ENCODE measurements around the gene MLXIPL. TPM values are rescaled to one million over a fixed set of nuclear protein-coding genes. Genes with fewer than 3 reads are reported as not detected.
A peak's percentile ranks its signal among the peaks of the same experiment; 100 is the strongest.
"Not testable (repeated sequence)": the region's sequence is repeated elsewhere in the genome, so short reads cannot be mapped to it uniquely, and the experiment has no call there.

MLXIPL gene
- total RNA-seq (not detected), polyA plus RNA-seq (not detected), total RNA-seq (0 reads per million in 6 experiments)

- Mint-ChIP-seq H3K27ac (peak within 1 kb of the TSS in 1 of 10 donors; percentile 18), H3K9me3 (peaks cover 0 to 2% (median 0%) of the 10 kb centered on the region in 9 donors), H3K36me3 (no peaks in the 10 kb centered on the region), H3K27me3 (peaks cover 6 to 64% (median 45%) of the 10 kb centered on the region in 5 donors), H3K4me1 (peaks cover 4 to 13% (median 9%) of the 10 kb centered on the region in 4 donors), H3K4me3 (peak within 1 kb of the TSS; percentile 32 to 82 (median 64))
- peak in 9 of 10 donors; percentile 19 to 73 (median 34) for DNase-seq
- POLR2A ChIA-PET = no interaction called here
- ATAC-seq = peak; percentile 76 to 88
Measured at GRCh38 chr7:73623798-73624668, at the start of gene MLXIPL. MLXIPL (minus strand) TSS chr7:73624522; CDS start chr7:73624492, 30 bp downstream.

GRCh38 chr7:73671857-73672445 is 47.6 kb upstream of the MLXIPL start:
- Mint-ChIP-seq H3K27ac (peak overlapping the region in 2 of 10 donors; percentile 47 to 63), H3K9me3 (no peaks in the 10 kb centered on the region), H3K4me3 (peak overlapping the region in 1 of 10 donors; percentile 51), H3K36me3 (no peaks in the 10 kb centered on the region), H3K27me3 (peaks cover 0 to 2% (median 0%) of the 10 kb centered on the region in 5 donors), H3K4me1 (peaks cover 2 to 11% (median 8%) of the 10 kb centered on the region in 4 donors)
- DNase-seq (no peak), ATAC-seq (no peak)
- POLR2A ChIA-PET = no interaction called here

DNA sequence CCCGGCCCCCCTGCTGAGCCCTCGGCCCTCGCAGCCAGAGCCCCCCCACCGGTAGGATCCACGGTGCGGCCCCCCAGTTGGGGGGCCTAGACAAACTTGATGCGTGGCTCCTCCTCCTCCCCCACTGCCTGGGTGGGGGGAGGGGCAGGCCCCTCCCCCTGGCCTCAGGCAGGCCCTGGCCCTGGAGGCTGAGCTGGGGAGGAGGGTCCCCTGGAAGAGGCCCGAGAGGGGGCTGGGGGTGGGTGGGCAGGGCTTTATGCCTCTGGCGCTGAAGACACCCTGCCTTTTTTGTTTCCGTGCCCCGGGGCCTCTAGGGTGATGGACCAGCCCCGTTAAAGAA is 47.0 kb upstream of the MLXIPL start:
- peaks cover 2 to 11% (median 8%) of the 10 kb centered on the region in 4 donors for H3K4me1 Mint-ChIP-seq
- no peak overlapping the region for H3K4me3 Mint-ChIP-seq
- DNase-seq = no peak
- no peaks in the 10 kb centered on the region for H3K9me3 Mint-ChIP-seq
- POLR2A ChIA-PET = no interaction called here
- no peaks in the 10 kb centered on the region for H3K36me3 Mint-ChIP-seq
- H3K27me3 Mint-ChIP-seq = peaks cover 0 to 2% (median 0%) of the 10 kb centered on the region in 5 donors
- no peak for ATAC-seq
- H3K27ac Mint-ChIP-seq = no peak overlapping the region

DNA sequence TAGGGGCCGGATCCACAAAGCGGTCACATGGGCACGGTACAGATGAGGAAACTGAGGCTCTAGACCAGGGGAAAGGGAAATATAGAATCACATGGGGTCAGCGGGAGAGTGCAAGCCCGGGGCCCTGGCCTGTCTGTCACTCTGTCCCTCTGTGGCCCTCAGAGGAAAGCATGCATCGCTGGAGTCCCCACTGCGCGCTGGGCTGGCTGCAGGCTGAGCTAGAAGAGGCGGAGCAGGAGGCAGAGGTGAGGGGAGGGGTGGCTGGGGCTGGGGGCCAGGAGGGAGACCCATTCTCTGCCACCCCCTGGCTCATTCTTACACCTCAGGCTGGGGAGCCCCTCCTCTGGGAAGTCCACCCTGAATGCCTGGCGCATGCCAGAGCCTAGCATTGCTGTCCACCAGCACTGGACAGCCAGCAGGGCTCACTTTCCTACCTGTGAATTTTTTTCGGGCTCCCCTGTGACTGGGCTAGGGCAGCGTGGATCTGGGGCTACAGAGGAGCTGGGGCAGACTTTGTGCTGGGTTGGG is 45.6 kb upstream of the MLXIPL start:
- POLR2A ChIA-PET = interaction anchor here (0.7 to 1.0 kb wide), 2 partner anchors 148 to 1796 kb away, joined by 3 to 4 read pairs; partner anchors contain the start of gene BAZ1B
- H3K27ac Mint-ChIP-seq = no peak overlapping the region
- no peaks in the 10 kb centered on the region for H3K9me3 Mint-ChIP-seq
- peak overlapping the region in 1 of 10 donors; percentile 36 for H3K4me3 Mint-ChIP-seq
- DNase-seq = no peak
- H3K27me3 Mint-ChIP-seq = peaks cover 2 to 13% (median 8%) of the 10 kb centered on the region in 5 donors
- H3K36me3 Mint-ChIP-seq = no peaks in the 10 kb centered on the region
- H3K4me1 Mint-ChIP-seq = peaks cover 2 to 13% (median 10%) of the 10 kb centered on the region in 4 donors
- ATAC-seq = no peak

GRCh38 chr7:73669288-73669701 is 45.0 kb upstream of the MLXIPL start:
- H3K27me3 Mint-ChIP-seq = peaks cover 3 to 19% (median 10%) of the 10 kb centered on the region in 5 donors

GRCh38 chr7:73668886-73669230 is 44.5 kb upstream of the MLXIPL start:
- Mint-ChIP-seq H3K27ac (peak overlapping the region in 3 of 10 donors; percentile 25 to 76 (median 49)), H3K4me1 (peaks cover 2 to 13% (median 10%) of the 10 kb centered on the region in 4 donors), H3K36me3 (no peaks in the 10 kb centered on the region), H3K4me3 (peak overlapping the region; percentile 61 to 88 (median 77)), H3K27me3 (peaks cover 6 to 24% (median 13%) of the 10 kb centered on the region in 5 donors), H3K9me3 (no peaks in the 10 kb centered on the region)
- no peak for DNase-seq
- POLR2A ChIA-PET = interaction anchor here (1.0 to 1.6 kb wide), 2 partner anchors 8 to 147 kb away, joined by 3 to 7 read pairs; partner anchors contain the start of gene BAZ1B
- ATAC-seq = no peak

More at GRCh38 chr7:73669288-73669701, 45.0 kb upstream of the MLXIPL start:
- Mint-ChIP-seq H3K9me3 (no peaks in the 10 kb centered on the region), H3K27ac (no peak overlapping the region), H3K4me3 (no peak overlapping the region), H3K4me1 (peaks cover 2 to 13% (median 10%) of the 10 kb centered on the region in 4 donors), H3K36me3 (no peaks in the 10 kb centered on the region)
- ATAC-seq (no peak), DNase-seq (no peak)
- POLR2A ChIA-PET = interaction anchor here (1.0 kb wide), 1 partner anchor 147 kb away, joined by 3 read pairs; the partner anchor contains the start of gene BAZ1B

DNA sequence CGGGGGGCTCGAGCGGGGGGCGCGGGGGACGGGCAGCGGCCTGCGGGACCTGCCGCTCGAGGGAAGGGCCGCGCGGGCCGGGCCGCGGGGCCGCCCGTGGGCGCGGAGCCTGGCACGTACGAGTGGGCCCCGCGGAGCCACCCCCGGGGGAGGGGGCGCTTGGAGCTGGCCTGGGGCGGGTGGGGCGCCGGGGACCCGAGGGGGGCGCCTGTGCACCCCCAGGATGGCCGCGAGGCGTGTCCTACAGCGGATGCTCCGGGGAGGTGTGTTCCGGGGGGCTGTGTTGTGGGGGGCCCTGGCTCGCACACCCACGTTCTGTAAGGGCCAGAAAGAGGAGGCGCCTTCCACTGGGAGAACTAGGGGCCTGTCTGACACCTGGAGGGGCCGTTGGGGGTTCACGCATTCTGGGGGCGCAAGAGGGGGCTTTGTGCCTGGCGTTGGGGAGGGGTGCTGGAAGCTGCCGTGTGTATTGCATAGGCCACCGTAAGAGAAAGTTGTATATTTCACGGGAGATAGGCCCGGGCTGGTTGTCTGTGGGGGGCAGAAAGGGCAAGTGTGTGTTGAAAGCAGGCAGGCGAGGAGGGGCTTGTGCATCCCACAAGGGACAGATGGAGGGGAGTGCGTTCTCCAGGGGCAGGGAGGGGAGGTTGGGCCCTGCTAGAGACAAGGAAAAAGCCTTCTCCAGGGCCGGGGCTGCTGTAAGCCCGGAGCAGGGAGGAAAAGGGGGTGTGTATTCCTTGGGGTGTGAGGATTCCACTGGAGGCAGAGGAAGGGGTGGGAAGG is 44.0 kb upstream of the MLXIPL start:
- Mint-ChIP-seq H3K4me3 (peak overlapping the region; percentile 61 to 88 (median 77)), H3K36me3 (peaks cover 0 to under 1% (median under 1%) of the 10 kb centered on the region in 3 donors), H3K27ac (peak overlapping the region in 4 of 10 donors; percentile 25 to 76 (median 42)), H3K4me1 (peaks cover 3 to 13% (median 10%) of the 10 kb centered on the region in 4 donors), H3K27me3 (peaks cover 10 to 29% (median 17%) of the 10 kb centered on the region in 5 donors), H3K9me3 (peaks cover 0 to 2% (median under 1%) of the 10 kb centered on the region in 9 donors)
- POLR2A ChIA-PET = interaction anchor here (0.9 to 1.6 kb wide), 4 partner anchors 9 to 146 kb away, joined by 3 to 7 read pairs (median 4); partner anchors contain the start of gene BAZ1B
- DNase-seq (peak in 4 of 10 donors; percentile 5 to 31 (median 24)), ATAC-seq (peak; percentile 14 to 21)

DNA sequence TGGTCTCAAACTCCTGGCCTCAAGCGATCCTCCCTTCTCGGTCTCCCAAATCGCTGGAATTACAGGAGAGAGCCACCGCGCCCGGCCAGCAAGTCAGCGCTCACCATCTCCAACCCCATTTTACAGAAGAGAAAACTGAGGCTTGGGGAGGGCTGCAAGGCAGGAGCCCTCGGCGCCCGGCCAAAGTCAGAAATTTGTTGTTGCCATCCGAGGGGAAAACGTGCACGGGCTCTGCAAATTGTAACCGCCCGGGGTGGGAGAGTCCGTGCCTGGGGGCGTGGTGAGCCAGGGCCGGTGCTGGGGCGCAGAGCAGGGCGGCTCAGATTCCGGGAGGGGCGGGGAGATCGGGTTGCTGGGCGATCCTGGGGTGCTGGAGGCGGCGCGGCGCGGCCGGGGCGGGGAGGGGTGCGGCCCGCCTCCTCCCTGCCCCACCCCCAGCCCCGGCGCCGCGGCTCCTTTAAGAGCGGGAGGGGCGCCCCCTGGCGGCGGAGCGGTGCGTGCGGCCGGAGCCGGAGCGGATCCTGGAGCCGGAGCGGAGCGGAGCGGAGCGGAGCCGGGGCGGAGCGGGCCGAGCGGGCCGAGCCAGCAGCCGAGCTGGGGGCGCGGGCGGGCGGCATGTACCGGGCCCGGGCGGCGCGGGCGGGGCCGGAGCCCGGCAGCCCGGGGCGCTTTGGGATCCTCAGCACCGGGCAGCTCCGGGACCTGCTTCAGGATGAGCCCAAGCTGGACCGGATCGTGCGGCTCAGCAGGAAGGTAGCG is 43.2 kb upstream of the MLXIPL start, which contains the start of gene VPS37D:
Gene VPS37D, plus strand, starts transcription at position 488 of the 759 bp plus-strand sequence. Its CDS starts 128 bp downstream, at position 616.
- Mint-ChIP-seq H3K4me1 (peaks cover 4 to 13% (median 10%) of the 10 kb centered on the region in 4 donors), H3K36me3 (peaks cover 0 to 6% (median 4%) of the 10 kb centered on the region in 3 donors), H3K27me3 (peaks cover 14 to 37% (median 22%) of the 10 kb centered on the region in 5 donors), H3K27ac (peak within 1 kb of the TSS in 6 of 10 donors; percentile 8 to 85 (median 46)), H3K9me3 (peaks cover 0 to 8% (median 4%) of the 10 kb centered on the region in 9 donors), H3K4me3 (peak within 1 kb of the TSS; percentile 71 to 88 (median 78))
- peak; percentile 93 for ATAC-seq
- peak; percentile 85 to 99 (median 94) for DNase-seq
- POLR2A ChIA-PET = interaction anchor here (0.9 to 1.6 kb wide), 3 partner anchors 10 to 72 kb away, joined by 3 to 7 read pairs (median 4); no protein-coding TSS in a partner anchor

DNA sequence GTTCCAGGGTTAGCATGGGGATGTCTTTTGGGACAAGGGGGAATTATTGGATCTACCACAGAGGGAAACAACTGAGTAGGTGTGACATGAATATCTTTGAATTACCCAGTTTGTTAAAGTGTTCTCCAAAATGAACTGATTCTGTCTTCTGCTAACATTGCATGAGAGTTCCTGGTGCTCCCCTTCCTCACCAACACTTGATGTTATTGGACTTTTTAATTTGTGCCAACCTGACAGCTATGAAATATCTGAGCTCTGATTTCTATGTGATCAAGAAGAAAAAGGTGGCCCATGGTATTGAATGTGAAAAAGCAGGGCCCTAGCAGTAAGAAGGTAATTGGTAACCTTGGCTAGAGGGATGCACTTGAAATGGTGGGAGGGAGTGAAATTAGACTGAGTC is 38.7 kb upstream of the MLXIPL start:
- Mint-ChIP-seq H3K36me3 (peaks cover 0 to 6% (median 4%) of the 10 kb centered on the region in 3 donors), H3K4me3 (no peak overlapping the region), H3K9me3 (peaks cover 0 to 8% (median 4%) of the 10 kb centered on the region in 9 donors), H3K27me3 (peaks cover 21 to 46% (median 30%) of the 10 kb centered on the region in 5 donors), H3K4me1 (peaks cover 0 to 6% (median 4%) of the 10 kb centered on the region in 4 donors), H3K27ac (no peak overlapping the region)
- ATAC-seq (no peak), DNase-seq (no peak)
- POLR2A ChIA-PET = no interaction called here

- H3K4me1 Mint-ChIP-seq, H3K27ac Mint-ChIP-seq, POLR2A ChIA-PET, H3K36me3 Mint-ChIP-seq, H3K4me3 Mint-ChIP-seq, DNase-seq, ATAC-seq, H3K9me3 Mint-ChIP-seq: not testable (repeated sequence)
- H3K27me3 Mint-ChIP-seq = peaks cover 21 to 41% (median 28%) of the 10 kb centered on the region in 5 donors
Measured at GRCh38 chr7:73660594-73660993, 36.3 kb upstream of the MLXIPL start.

- POLR2A ChIA-PET = no interaction called here
- Mint-ChIP-seq H3K4me3 (no peak overlapping the region), H3K36me3 (peaks cover 0 to 6% (median 4%) of the 10 kb centered on the region in 3 donors), H3K4me1 (peaks cover 0 to 2% (median 0%) of the 10 kb centered on the region in 4 donors), H3K9me3 (peaks cover 0 to 8% (median 4%) of the 10 kb centered on the region in 9 donors), H3K27me3 (peaks cover 19 to 41% (median 32%) of the 10 kb centered on the region in 5 donors), H3K27ac (no peak overlapping the region)
- DNase-seq (no peak), ATAC-seq (no peak)
Measured at GRCh38 chr7:73659983-73660382, 35.7 kb upstream of the MLXIPL start.
